ENCODE data around the gene TRPM3. TPM values are rescaled to one million over a fixed set of nuclear protein-coding genes. Genes with fewer than 3 reads are reported as not detected.

TRPM3 gene
- total and polyA plus RNA-seq, 9 of the 15 experiments (the other 6 are each of a cell fraction or from before 2014, with no cell fraction given): 0.04 TPM; not detected in 8

GRCh38 chr9:70678153-70678552 is 443.3 kb downstream of the TRPM3 start:
- TF ChIP-seq SMAD1 (IDR thresholded peaks at IDR 0.05; ENCODE audit: low read depth, low read length, partially characterized antibody) (no peak), HNRNPK (IDR thresholded peaks at IDR 0.05; ENCODE audit: low read depth, low read length, poor library complexity, severe bottlenecking) (no peak), ZEB2 (IDR thresholded peaks at IDR 0.05) (no peak), DDX20 (tag; IDR thresholded peaks at IDR 0.05; ENCODE audit: low read depth) (no peak), SRSF7 (optimal IDR thresholded peaks at IDR 0.05; ENCODE audit: low read depth, low read length) (no peak), ZNF24 (IDR thresholded peaks at IDR 0.05) (no peak), SMARCA4 (IDR thresholded peaks at IDR 0.05) (no peak), SMC3 (conservative IDR thresholded peaks at IDR 0.05; ENCODE audit: insufficient read depth, low read depth, low read length) (no peak), FOXM1 (IDR thresholded peaks at IDR 0.05; ENCODE audit: low read depth) (no peak), FOXM1 (CRISPR knock-in tag; IDR thresholded peaks at IDR 0.05; ENCODE audit: low read depth) (no peak), ZNF583 (CRISPR knock-in tag; IDR thresholded peaks at IDR 0.05) (no peak), ZBTB17 (CRISPR knock-in tag; IDR thresholded peaks at IDR 0.05) (no peak), E2F8 (IDR thresholded peaks at IDR 0.05; ENCODE audit: low read depth, partially characterized antibody) (no peak), ZNF274 (IDR thresholded peaks at IDR 0.05; ENCODE audit: borderline replicate concordance, low read depth, low read length) (no peak), PTRF (tag; IDR thresholded peaks at IDR 0.05) (no peak)
- in situ Hi-C loops (cut with MboI): no loop called here
- no peaks in the 10 kb centered on the region for H3K9me3 ChIP-seq (replicated peaks; ENCODE audit: control insufficient read depth, insufficient read depth, low read depth, low read length)
- CTCF ChIA-PET (ENCODE audit: low intra/inter-chr PET ratio): no interaction called here
- WGBS (ENCODE audit: insufficient coverage, low coverage, missing lambda C conversion rate): 3% methylated on average over 4 of the region's 4 CpGs
- no TSS peak for BruUV-seq (replicated peaks)
- H3K36me3 ChIP-seq (ENCODE audit: control insufficient read depth, insufficient read depth, low read length): no peaks in the 10 kb centered on the region
- DNase-seq (ENCODE audit: extremely low read depth in 1 of 4, low spot score in 3 of 4) (no peak), FAIRE-seq (no peak), ATAC-seq (no peak)
- H3K4me2 ChIP-seq (ENCODE audit: insufficient read depth, low read length): no peak overlapping the region
- H4K20me1 ChIP-seq (replicated peaks; ENCODE audit: control insufficient read depth, insufficient read depth, low read length): no peaks in the 10 kb centered on the region
- no peak overlapping the region for H3K9ac ChIP-seq (ENCODE audit: insufficient read depth in 1 of 2, low read depth in 2 of 2, low read length in 2 of 2)
- no peaks in the 10 kb centered on the region for H3K79me2 ChIP-seq (ENCODE audit: control insufficient read depth, insufficient read depth, low read length)
- H3K4me1 ChIP-seq (replicated peaks in 1 of 2; ENCODE audit: control insufficient read depth in 2 of 2, insufficient read depth in 2 of 2, low read length in 2 of 2): no peaks in the 10 kb centered on the region
- H3K9me1 ChIP-seq (ENCODE audit: control insufficient read depth, insufficient read depth, low read length): no peaks in the 10 kb centered on the region
- no peak overlapping the region for H3K4me3 ChIP-seq
- no peak overlapping the region for H3K27ac ChIP-seq (ENCODE audit: extremely low read depth, low read depth, low read length)
- no peak overlapping the region for H2AFZ ChIP-seq (ENCODE audit: low read depth, low read length)
- intact Hi-C loops (cut with micrococcal nuclease): no loop called here
- H3K27me3 ChIP-seq (ENCODE audit: control insufficient read depth in 2 of 2, insufficient read depth in 2 of 2, low read length in 2 of 2): no peaks in the 10 kb centered on the region
- POLR2A ChIA-PET: interaction anchor here (0.8 kb wide), 1 partner anchor 9 kb away, joined by 3 read pairs; no protein-coding TSS in a partner anchor

Data from K562 (cell line).